ENCODE measurements around the gene EMP2.

Gene EMP2

GRCh38 chr16:10589109-10589508 is 8.7 kb upstream of the EMP2 start:
- Histone ChIP-seq H3K4me3 (ENCODE audit: low read depth in 1 of 2, low read length in 2 of 2) (no peak overlapping the region), H3K9me3 (ENCODE audit: low read length) (no peaks in the 10 kb centered on the region), H3K9ac (ENCODE audit: low read length) (no peak overlapping the region), H3K27me3 (ENCODE audit: control insufficient read depth in 1 of 2, insufficient read depth in 2 of 2, low read length in 2 of 2) (no peaks in the 10 kb centered on the region), H3K36me3 (ENCODE audit: insufficient read depth, low read length) (no peaks in the 10 kb centered on the region), H3K4me1 (ENCODE audit: insufficient read depth, low read length) (no peaks in the 10 kb centered on the region), H3K27ac (ENCODE audit: low read depth, low read length) (no peak overlapping the region)

- H3K27ac ChIP-seq (ENCODE audit: low read depth, low read length), result no peak overlapping the region
- H3K4me3 ChIP-seq (ENCODE audit: low read depth in 1 of 2, low read length in 2 of 2), result no peak overlapping the region
- no peaks in the 10 kb centered on the region for H3K4me1 ChIP-seq (ENCODE audit: insufficient read depth, low read length)
- no peaks in the 10 kb centered on the region for H3K27me3 ChIP-seq (ENCODE audit: control insufficient read depth in 1 of 2, insufficient read depth in 2 of 2, low read length in 2 of 2)
- no peaks in the 10 kb centered on the region for H3K9me3 ChIP-seq (ENCODE audit: low read length)
- no peaks in the 10 kb centered on the region for H3K36me3 ChIP-seq (ENCODE audit: insufficient read depth, low read length)
- H3K9ac ChIP-seq (ENCODE audit: low read length), result no peak overlapping the region
Observed at GRCh38 chr16:10587622-10588021, 7.2 kb upstream of the EMP2 start.

GRCh38 chr16:10584981-10585438 is 4.6 kb upstream of the EMP2 start:
- Histone ChIP-seq H3K27ac (ENCODE audit: low read depth, low read length) (no peak overlapping the region), H3K27me3 (ENCODE audit: control insufficient read depth in 1 of 2, insufficient read depth in 2 of 2, low read length in 2 of 2) (no peaks in the 10 kb centered on the region), H3K4me3 (ENCODE audit: low read depth in 1 of 2, low read length in 2 of 2) (no peak overlapping the region), H3K9ac (ENCODE audit: low read length) (no peak overlapping the region), H3K9me3 (ENCODE audit: low read length) (no peaks in the 10 kb centered on the region), H3K36me3 (ENCODE audit: insufficient read depth, low read length) (no peaks in the 10 kb centered on the region), H3K4me1 (ENCODE audit: insufficient read depth, low read length) (no peaks in the 10 kb centered on the region)

- H3K27ac ChIP-seq (ENCODE audit: low read depth, low read length), result no peak overlapping the region
- peaks cover 9% of the 10 kb centered on the region for H3K4me1 ChIP-seq (ENCODE audit: insufficient read depth, low read length)
- no peak overlapping the region for H3K4me3 ChIP-seq (ENCODE audit: low read depth in 1 of 2, low read length in 2 of 2)
- no peaks in the 10 kb centered on the region for H3K27me3 ChIP-seq (ENCODE audit: control insufficient read depth in 1 of 2, insufficient read depth in 2 of 2, low read length in 2 of 2)
- no peaks in the 10 kb centered on the region for H3K9me3 ChIP-seq (ENCODE audit: low read length)
- no peaks in the 10 kb centered on the region for H3K36me3 ChIP-seq (ENCODE audit: insufficient read depth, low read length)
- H3K9ac ChIP-seq (ENCODE audit: low read length), result no peak overlapping the region
Observed at GRCh38 chr16:10583269-10583668, 2.9 kb upstream of the EMP2 start.

- no peak overlapping the region for H3K27ac ChIP-seq (ENCODE audit: low read depth, low read length)
- H3K27me3 ChIP-seq (ENCODE audit: control insufficient read depth in 1 of 2, insufficient read depth in 2 of 2, low read length in 2 of 2), result no peaks in the 10 kb centered on the region
- no peaks in the 10 kb centered on the region for H3K9me3 ChIP-seq (ENCODE audit: low read length)
- H3K9ac ChIP-seq (ENCODE audit: low read length), result no peak overlapping the region
- H3K4me3 ChIP-seq (ENCODE audit: low read depth in 1 of 2, low read length in 2 of 2), result no peak overlapping the region
- H3K36me3 ChIP-seq (ENCODE audit: insufficient read depth, low read length), result no peaks in the 10 kb centered on the region
- H3K4me1 ChIP-seq (ENCODE audit: insufficient read depth, low read length), result peaks cover 24% of the 10 kb centered on the region
Observed at GRCh38 chr16:10581507-10581906, 1.1 kb upstream of the EMP2 start.

GRCh38 chr16:10580883-10581247 is 467 bp upstream of the EMP2 start:
- Histone ChIP-seq H3K36me3 (ENCODE audit: insufficient read depth, low read length) (no peaks in the 10 kb centered on the region), H3K27me3 (ENCODE audit: control insufficient read depth in 1 of 2, insufficient read depth in 2 of 2, low read length in 2 of 2) (no peaks in the 10 kb centered on the region), H3K9me3 (ENCODE audit: low read length) (no peaks in the 10 kb centered on the region), H3K4me3 (ENCODE audit: low read depth in 1 of 2, low read length in 2 of 2) (peak overlapping the region; percentile 64 to 94), H3K9ac (ENCODE audit: low read length) (peak overlapping the region; percentile 40), H3K4me1 (ENCODE audit: insufficient read depth, low read length) (peaks cover 31% of the 10 kb centered on the region), H3K27ac (ENCODE audit: low read depth, low read length) (peak overlapping the region; percentile 94)

GRCh38 chr16:10579575-10579964 is 828 bp downstream of the EMP2 start:
- H3K9me3 ChIP-seq (ENCODE audit: low read length), result no peaks in the 10 kb centered on the region
- peak overlapping the region; percentile 76 for H3K9ac ChIP-seq (ENCODE audit: low read length)
- peak overlapping the region; percentile 94 for H3K27ac ChIP-seq (ENCODE audit: low read depth, low read length)
- H3K4me1 ChIP-seq (ENCODE audit: insufficient read depth, low read length), result peaks cover 35% of the 10 kb centered on the region
- H3K27me3 ChIP-seq (ENCODE audit: control insufficient read depth in 1 of 2, insufficient read depth in 2 of 2, low read length in 2 of 2), result no peaks in the 10 kb centered on the region
- peak overlapping the region; percentile 86 to 94 for H3K4me3 ChIP-seq (ENCODE audit: low read depth in 1 of 2, low read length in 2 of 2)
- no peaks in the 10 kb centered on the region for H3K36me3 ChIP-seq (ENCODE audit: insufficient read depth, low read length)

GRCh38 chr16:10578474-10579316 is 1.7 kb downstream of the EMP2 start:
- H3K27me3 ChIP-seq (ENCODE audit: control insufficient read depth in 1 of 2, insufficient read depth in 2 of 2, low read length in 2 of 2), result no peaks in the 10 kb centered on the region
- peaks cover 35% of the 10 kb centered on the region for H3K4me1 ChIP-seq (ENCODE audit: insufficient read depth, low read length)
- peak overlapping the region; percentile 94 for H3K27ac ChIP-seq (ENCODE audit: low read depth, low read length)
- peak overlapping the region; percentile 18 for H3K9ac ChIP-seq (ENCODE audit: low read length)
- no peaks in the 10 kb centered on the region for H3K9me3 ChIP-seq (ENCODE audit: low read length)
- H3K4me3 ChIP-seq (ENCODE audit: low read depth in 1 of 2, low read length in 2 of 2), result peak overlapping the region; percentile 86 to 94
- H3K36me3 ChIP-seq (ENCODE audit: insufficient read depth, low read length), result no peaks in the 10 kb centered on the region

GRCh38 chr16:10577305-10578202 is 2.8 kb downstream of the EMP2 start:
- peak overlapping the region in 1 of 2 donors; percentile 86 for H3K4me3 ChIP-seq (ENCODE audit: low read depth in 1 of 2, low read length in 2 of 2)
- no peak overlapping the region for H3K27ac ChIP-seq (ENCODE audit: low read depth, low read length)
- no peaks in the 10 kb centered on the region for H3K9me3 ChIP-seq (ENCODE audit: low read length)
- peak overlapping the region; percentile 46 for H3K9ac ChIP-seq (ENCODE audit: low read length)
- H3K27me3 ChIP-seq (ENCODE audit: control insufficient read depth in 1 of 2, insufficient read depth in 2 of 2, low read length in 2 of 2), result no peaks in the 10 kb centered on the region
- peaks cover 35% of the 10 kb centered on the region for H3K4me1 ChIP-seq (ENCODE audit: insufficient read depth, low read length)
- no peaks in the 10 kb centered on the region for H3K36me3 ChIP-seq (ENCODE audit: insufficient read depth, low read length)

GRCh38 chr16:10576390-10577304 is 3.8 kb downstream of the EMP2 start:
- H3K9me3 ChIP-seq (ENCODE audit: low read length), result no peaks in the 10 kb centered on the region
- H3K27ac ChIP-seq (ENCODE audit: low read depth, low read length), result peak overlapping the region; percentile 32
- no peaks in the 10 kb centered on the region for H3K27me3 ChIP-seq (ENCODE audit: control insufficient read depth in 1 of 2, insufficient read depth in 2 of 2, low read length in 2 of 2)
- H3K4me3 ChIP-seq (ENCODE audit: low read depth in 1 of 2, low read length in 2 of 2), result peak overlapping the region in 1 of 2 donors; percentile 49
- H3K9ac ChIP-seq (ENCODE audit: low read length), result no peak overlapping the region
- H3K36me3 ChIP-seq (ENCODE audit: insufficient read depth, low read length), result peaks cover 4% of the 10 kb centered on the region
- peaks cover 35% of the 10 kb centered on the region for H3K4me1 ChIP-seq (ENCODE audit: insufficient read depth, low read length)
